Right renal pelvis (tissue), 4 donors: ENCODE measurements around the gene OLFML3. TPM values are rescaled to one million over a fixed set of nuclear protein-coding genes. Genes with fewer than 3 reads are reported as not detected.
"Not testable (repeated sequence)": the region's sequence is repeated elsewhere in the genome, so short reads cannot be mapped to it uniquely, and the experiment has no call there.

ENCODE experiments used
- DNase-seq, 4 donors: peaks; one replicate each; pipeline ENCODE4 v3.0.0-alpha.2; 2013; ENCODE audit warnings: low read depth in 4 of 4, low spot score in 3 of 4, missing footprints in 1 of 4
- polyA plus RNA-seq, 4 donors: library from polyadenylated mRNA; unstranded; fragments of 120-200 nt; gene quantifications; one replicate each; pipeline ENCODE4 v1.2.1, GENCODE V29; 2013; ENCODE audit not compliant: insufficient read length in 4 of 4

The OLFML3 gene
- polyA plus RNA-seq, 4 donors: 131 to 178 (median 166) TPM

GRCh38 chr1:113947388-113948107, 31.7 kb upstream of the OLFML3 start:
- DNase-seq: no peak

GRCh38 chr1:113948151-113948550, 31.1 kb upstream of the OLFML3 start:
- not testable (repeated sequence) for DNase-seq

- no peak for DNase-seq
Measured at GRCh38 chr1:113949007-113949406, 30.3 kb upstream of the OLFML3 start.

GRCh38 chr1:113950908-113951307, 28.4 kb upstream of the OLFML3 start:
- no peak for DNase-seq

GRCh38 chr1:113951719-113952118, 27.6 kb upstream of the OLFML3 start:
- no peak for DNase-seq

- no peak for DNase-seq
Measured at GRCh38 chr1:113957984-113958383, 21.3 kb upstream of the OLFML3 start.

- no peak for DNase-seq
Measured at GRCh38 chr1:113958691-113959090, 20.6 kb upstream of the OLFML3 start.

GRCh38 chr1:113963281-113963906, 15.9 kb upstream of the OLFML3 start:
- DNase-seq: no peak

GRCh38 chr1:113965703-113966412, 13.4 kb upstream of the OLFML3 start:
- no peak for DNase-seq

- no peak for DNase-seq
Measured at GRCh38 chr1:113972954-113973353, 6.3 kb upstream of the OLFML3 start.

- DNase-seq: no peak
Measured at GRCh38 chr1:113975211-113975895, 3.9 kb upstream of the OLFML3 start.

- no peak for DNase-seq
Measured at GRCh38 chr1:113976609-113977278, 2.5 kb upstream of the OLFML3 start.

GRCh38 chr1:113977906-113978305, 1.4 kb upstream of the OLFML3 start:
- no peak for DNase-seq

- DNase-seq: no peak
Measured at GRCh38 chr1:113980110-113980509, 836 bp downstream of the OLFML3 start.

GRCh38 chr1:113981962-113982931, 3.0 kb downstream of the OLFML3 start:
- DNase-seq: no peak

GRCh38 chr1:113982949-113983348, 3.7 kb downstream of the OLFML3 start:
- no peak for DNase-seq

GRCh38 chr1:113983391-113983790, 4.1 kb downstream of the OLFML3 start:
- DNase-seq: no peak

- DNase-seq: no peak
Measured at GRCh38 chr1:113983826-113984225, 4.6 kb downstream of the OLFML3 start.

GRCh38 chr1:113984710-113985109, 5.4 kb downstream of the OLFML3 start:
- no peak for DNase-seq
